Natural killer cell (primary cell): ENCODE data around the gene TNK1. TPM values are rescaled to one million over a fixed set of nuclear protein-coding genes. Genes with fewer than 3 reads are reported as not detected.

Source experiments
- ATAC-seq, 3 donors: fragments of 150-1000 bp in 2 of 3; fragments of 200-7000 bp in 1 of 3; cut with Tn5 transposase; 1 replicate in 1 of 3; 2 replicates in 2 of 3; pipeline ENCODE4 v1.10.0; 2021; ENCODE audit warnings: mild to moderate bottlenecking in 2 of 3, moderate library complexity in 2 of 3
- DNase-seq, 2 donors: peaks; one replicate each; pipeline versions ENCODE4 v3.0.0 to v3.0.0-alpha.2; 2013 to 2021; ENCODE audit warnings: mixed read lengths in 1 of 2
- H3K27ac ChIP-seq: one replicate; pipeline ENCODE4 v1.5.1; 2013; ENCODE audit warnings: mild to moderate bottlenecking, low read length
- H3K27me3 ChIP-seq: one replicate; pipeline ENCODE4 v1.6.1; 2013; ENCODE audit warnings: low read length; ENCODE audit not compliant: control insufficient read depth, insufficient read depth
- H3K36me3 ChIP-seq: one replicate; pipeline ENCODE4 v1.6.1; 2013; ENCODE audit warnings: low read length; ENCODE audit not compliant: control insufficient read depth, insufficient read depth
- H3K4me1 ChIP-seq: one replicate; pipeline ENCODE4 v1.6.1; 2013; ENCODE audit warnings: low read length; ENCODE audit not compliant: control insufficient read depth, insufficient read depth
- H3K4me3 ChIP-seq: one replicate; pipeline ENCODE4 v1.5.1; 2013; ENCODE audit warnings: low read length
- H3K9me3 ChIP-seq: one replicate; pipeline ENCODE4 v1.6.1; 2013; ENCODE audit warnings: low read length; ENCODE audit not compliant: control insufficient read depth, insufficient read depth
- H3K27ac Mint-ChIP-seq, 2 donors: one replicate each; pipeline ENCODE4 v1.8.0; 2022; ENCODE audit warnings: mild to moderate bottlenecking in 2 of 2, mixed read lengths in 2 of 2, moderate library complexity in 1 of 2
- H3K27me3 Mint-ChIP-seq, 2 donors: one replicate each; pipeline ENCODE4 v1.8.0; 2022; ENCODE audit warnings: low read depth in 2 of 2, mixed read lengths in 2 of 2
- H3K36me3 Mint-ChIP-seq: one replicate; pipeline ENCODE4 v1.8.0; 2022; ENCODE audit warnings: mixed read lengths
- H3K4me1 Mint-ChIP-seq, 2 donors: one replicate each; pipeline ENCODE4 v1.8.0; 2022; ENCODE audit warnings: mixed read lengths in 2 of 2
- H3K4me3 Mint-ChIP-seq: one replicate; pipeline ENCODE4 v1.8.0; 2022; ENCODE audit warnings: mild to moderate bottlenecking, moderate library complexity, mixed read lengths
- H3K9me3 Mint-ChIP-seq, 2 donors: one replicate each; pipeline ENCODE4 v1.8.0; 2022; ENCODE audit warnings: mixed read lengths in 2 of 2
- CTCF ChIP-seq: fragments of 200-600 bp; IDR thresholded peaks from one replicate; pipeline ENCODE4 v1.8.0; 2022; ENCODE audit warnings: antibody characterized with exemption
- WGBS: methylation state at CpG from one replicate; pipeline ENCODE4 v1.1.7; 2013; ENCODE audit warnings: missing lambda C conversion rate; ENCODE audit not compliant: insufficient coverage; 5-methylcytosine and 5-hydroxymethylcytosine counted together
- intact Hi-C: fragments of 100-400 bp; cut with micrococcal nuclease; formaldehyde crosslinking; loops from one replicate; pipeline ENCODE4 v1.14.2; 2022
- total RNA-seq, 4 donors: library from RNA; stranded (reverse); fragments of 120-200 nt in 1 of 4; gene quantifications; one replicate each; pipeline versions ENCODE4 v1.2.3 to v1.2.4, GENCODE V29; 2013 to 2022

Gene TNK1
- total RNA-seq, 3 donors from 2014 or later (not counting 1 experiment from before 2014, with no cell fraction given), result 0.18 to 1.7 (median 0.73) TPM

DNA sequence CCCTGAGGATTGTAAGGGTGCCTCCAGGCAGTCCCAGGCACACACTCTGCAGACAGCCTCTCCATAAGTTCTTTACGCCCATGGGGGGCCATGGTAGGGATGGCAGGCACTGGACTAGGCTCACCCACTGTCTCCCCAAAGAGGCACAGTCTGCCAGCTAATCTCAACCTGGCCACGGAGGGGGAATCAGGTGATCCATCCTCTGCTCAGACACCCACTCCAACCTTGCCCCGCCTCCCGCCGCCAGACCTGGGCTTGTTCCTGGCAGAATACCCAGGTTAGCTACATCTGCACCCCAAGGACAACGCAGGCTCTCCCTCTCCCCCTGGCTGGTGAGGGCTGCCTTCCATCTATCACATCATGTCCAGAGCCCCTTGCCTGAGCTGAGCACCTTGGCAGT is 28.0 kb downstream of the TNK1 start:
- H3K4me3 ChIP-seq, result no peak overlapping the region
- Mint-ChIP-seq H3K4me1 (peaks cover 0 to 18% of the 10 kb centered on the region in 2 donors), H3K27ac (no peak overlapping the region), H3K36me3 (no peaks in the 10 kb centered on the region), H3K27me3 (peaks cover 6 to 20% of the 10 kb centered on the region in 2 donors), H3K4me3 (peak overlapping the region; percentile 56), H3K9me3 (no peaks in the 10 kb centered on the region)
- H3K4me1 ChIP-seq, result peaks cover 17% of the 10 kb centered on the region
- no peaks in the 10 kb centered on the region for H3K36me3 ChIP-seq
- no peak overlapping the region for H3K27ac ChIP-seq
- intact Hi-C loops, result no loop called here
- peaks cover 3% of the 10 kb centered on the region for H3K27me3 ChIP-seq
- no peaks in the 10 kb centered on the region for H3K9me3 ChIP-seq
- TF ChIP-seq CTCF, result no peak
- no peak for ATAC-seq
- 96% methylated on average over 6 of the region's 6 CpGs for WGBS
- DNase-seq, result no peak

DNA sequence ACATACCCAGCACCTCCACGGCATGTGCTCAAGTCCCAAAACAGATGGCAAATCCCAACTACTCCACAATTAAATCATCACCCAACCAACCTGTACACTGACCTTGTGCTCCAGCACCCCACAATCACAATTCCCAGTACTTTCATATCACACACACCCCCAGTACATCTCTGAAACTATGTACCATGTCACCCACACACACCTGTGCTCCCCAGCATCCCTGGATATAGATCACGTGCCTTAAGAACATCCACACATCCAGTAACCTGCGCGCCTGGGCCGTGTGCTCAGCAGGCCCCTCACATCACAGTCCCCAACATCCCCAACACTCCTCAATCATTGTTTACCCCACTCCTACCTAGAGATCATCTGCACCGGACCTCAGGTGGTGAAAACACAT is 28.8 kb downstream of the TNK1 start:
- ATAC-seq, result no peak
- no peak overlapping the region for H3K27ac ChIP-seq
- H3K4me3 Mint-ChIP-seq, result no peak overlapping the region
- no peaks in the 10 kb centered on the region for H3K36me3 ChIP-seq
- peaks cover 0 to 18% of the 10 kb centered on the region in 2 donors for H3K4me1 Mint-ChIP-seq
- DNase-seq, result no peak
- H3K9me3 ChIP-seq, result no peaks in the 10 kb centered on the region
- TF ChIP-seq CTCF, result no peak
- no peak overlapping the region for H3K27ac Mint-ChIP-seq
- whole genome bisulfite sequencing, result 93% methylated on average over 6 of the region's 6 CpGs
- H3K27me3 ChIP-seq, result peaks cover 3% of the 10 kb centered on the region
- H3K4me1 ChIP-seq, result peaks cover 13% of the 10 kb centered on the region
- no peaks in the 10 kb centered on the region for H3K36me3 Mint-ChIP-seq
- H3K27me3 Mint-ChIP-seq, result peaks cover 6 to 20% of the 10 kb centered on the region in 2 donors
- no peaks in the 10 kb centered on the region for H3K9me3 Mint-ChIP-seq
- no peak overlapping the region for H3K4me3 ChIP-seq
- intact Hi-C loops, result no loop called here

GRCh38 chr17:7410634-7411426 is 29.9 kb downstream of the TNK1 start:
- Mint-ChIP-seq H3K27ac (no peak overlapping the region), H3K27me3 (peaks cover 6 to 19% of the 10 kb centered on the region in 2 donors), H3K36me3 (no peaks in the 10 kb centered on the region), H3K4me3 (no peak overlapping the region), H3K9me3 (no peaks in the 10 kb centered on the region), H3K4me1 (peaks cover 0 to 12% of the 10 kb centered on the region in 2 donors)
- H3K27me3 ChIP-seq, result no peaks in the 10 kb centered on the region
- TF ChIP-seq CTCF, result no peak
- intact Hi-C loops, result no loop called here
- ATAC-seq, result no peak
- WGBS, result 90% methylated on average over 25 of the region's 25 CpGs
- H3K36me3 ChIP-seq, result no peaks in the 10 kb centered on the region
- no peaks in the 10 kb centered on the region for H3K9me3 ChIP-seq
- peaks cover 4% of the 10 kb centered on the region for H3K4me1 ChIP-seq
- H3K27ac ChIP-seq, result no peak overlapping the region
- no peak for DNase-seq
- H3K4me3 ChIP-seq, result no peak overlapping the region

GRCh38 chr17:7411427-7411750 is 30.5 kb downstream of the TNK1 start:
- Histone ChIP-seq H3K36me3 (no peaks in the 10 kb centered on the region), H3K9me3 (no peaks in the 10 kb centered on the region), H3K27me3 (no peaks in the 10 kb centered on the region), H3K27ac (no peak overlapping the region), H3K4me3 (no peak overlapping the region), H3K4me1 (peaks cover 4% of the 10 kb centered on the region)
- no peak for DNase-seq
- Mint-ChIP-seq H3K36me3 (no peaks in the 10 kb centered on the region), H3K4me1 (peaks cover 0 to 12% of the 10 kb centered on the region in 2 donors), H3K9me3 (no peaks in the 10 kb centered on the region), H3K27ac (no peak overlapping the region), H3K27me3 (peaks cover 6 to 16% of the 10 kb centered on the region in 2 donors), H3K4me3 (no peak overlapping the region)
- TF ChIP-seq CTCF, result no peak
- intact Hi-C loops, result no loop called here
- no peak for ATAC-seq
- 93% methylated on average over 8 of the region's 8 CpGs for WGBS
